ENCODE results near the gene FAM171A2. TPM values are rescaled to one million over a fixed set of nuclear protein-coding genes. Genes with fewer than 3 reads are reported as not detected.

Gene FAM171A2
- total RNA-seq, 2 donors from 2014 or later: 2.9 TPM; not detected in 1

- Histone ChIP-seq H3K36me3 (replicated peaks in 1 of 2; ENCODE audit: insufficient read depth in 1 of 2, low read depth in 2 of 2) (peaks cover 8 to 22% of the 10 kb centered on the region in 2 donors), H3K4me3 (no peak overlapping the region), H3K9me3 (no peaks in the 10 kb centered on the region), H3K27ac (no peak overlapping the region), H3K4me1 (peaks cover 8% of the 10 kb centered on the region), H3K27me3 (no peaks in the 10 kb centered on the region)
- ATAC-seq: no peak
- WGBS, 2 donors: 83% methylated on average over 8 of the region's 8 CpGs; no CpG with 5 or more reads in 1 of the 2 donors
- TF ChIP-seq, protein P1, sequence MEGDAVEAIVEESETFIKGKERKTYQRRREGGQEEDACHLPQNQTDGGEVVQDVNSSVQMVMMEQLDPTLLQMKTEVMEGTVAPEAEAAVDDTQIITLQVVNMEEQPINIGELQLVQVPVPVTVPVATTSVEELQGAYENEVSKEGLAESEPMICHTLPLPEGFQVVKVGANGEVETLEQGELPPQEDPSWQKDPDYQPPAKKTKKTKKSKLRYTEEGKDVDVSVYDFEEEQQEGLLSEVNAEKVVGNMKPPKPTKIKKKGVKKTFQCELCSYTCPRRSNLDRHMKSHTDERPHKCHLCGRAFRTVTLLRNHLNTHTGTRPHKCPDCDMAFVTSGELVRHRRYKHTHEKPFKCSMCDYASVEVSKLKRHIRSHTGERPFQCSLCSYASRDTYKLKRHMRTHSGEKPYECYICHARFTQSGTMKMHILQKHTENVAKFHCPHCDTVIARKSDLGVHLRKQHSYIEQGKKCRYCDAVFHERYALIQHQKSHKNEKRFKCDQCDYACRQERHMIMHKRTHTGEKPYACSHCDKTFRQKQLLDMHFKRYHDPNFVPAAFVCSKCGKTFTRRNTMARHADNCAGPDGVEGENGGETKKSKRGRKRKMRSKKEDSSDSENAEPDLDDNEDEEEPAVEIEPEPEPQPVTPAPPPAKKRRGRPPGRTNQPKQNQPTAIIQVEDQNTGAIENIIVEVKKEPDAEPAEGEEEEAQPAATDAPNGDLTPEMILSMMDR (IDR thresholded peaks at IDR 0.05): no peak
- TF ChIP-seq POLR2A (IDR thresholded peaks at IDR 0.05): no peak
- intact Hi-C loops (cut with DNase I): no loop called here
- DNase-seq: no peak
Measured at GRCh38 chr17:44351464-44351863, 12.2 kb downstream of the FAM171A2 start.

GRCh38 chr17:44350733-44351226 lies 12.9 kb downstream of the FAM171A2 start:
- peak; percentile 67 to 81 (median 68) for DNase-seq
- H3K27me3 ChIP-seq: no peaks in the 10 kb centered on the region
- H3K4me3 ChIP-seq: no peak overlapping the region
- H3K36me3 ChIP-seq (replicated peaks in 1 of 2; ENCODE audit: insufficient read depth in 1 of 2, low read depth in 2 of 2): peaks cover 8 to 22% of the 10 kb centered on the region in 2 donors
- no peak overlapping the region for H3K27ac ChIP-seq
- peak; percentile 41 for ATAC-seq
- H3K9me3 ChIP-seq: no peaks in the 10 kb centered on the region
- peaks cover 14% of the 10 kb centered on the region for H3K4me1 ChIP-seq
- 60% methylated on average over 6 of the region's 6 CpGs; no CpG with 5 or more reads in 1 of the 2 donors for WGBS, 2 donors
- intact Hi-C loops (cut with DNase I): no loop called here
- no peak for TF ChIP-seq POLR2A (IDR thresholded peaks at IDR 0.05)
- TF ChIP-seq, protein P1 (IDR thresholded peaks at IDR 0.05): peak; percentile 54 to 74 (median 65)

GRCh38 chr17:44349553-44350070 lies 14.0 kb downstream of the FAM171A2 start:
- DNase-seq (no peak), ATAC-seq (no peak)
- intact Hi-C loops (cut with DNase I): no loop called here
- 91 to 92% methylated on average over 9 to 12 of the region's 12 CpGs for WGBS, 2 donors
- H3K27me3 ChIP-seq: no peaks in the 10 kb centered on the region
- H3K27ac ChIP-seq: no peak overlapping the region
- no peaks in the 10 kb centered on the region for H3K9me3 ChIP-seq
- H3K36me3 ChIP-seq (replicated peaks in 1 of 2; ENCODE audit: insufficient read depth in 1 of 2, low read depth in 2 of 2): peaks cover 8 to 22% of the 10 kb centered on the region in 2 donors
- no peak overlapping the region for H3K4me3 ChIP-seq
- TF ChIP-seq, protein P1 (IDR thresholded peaks at IDR 0.05): no peak
- TF ChIP-seq POLR2A (IDR thresholded peaks at IDR 0.05): no peak
- peaks cover 17% of the 10 kb centered on the region for H3K4me1 ChIP-seq

GRCh38 chr17:44348988-44349364 lies 14.7 kb downstream of the FAM171A2 start:
- Histone ChIP-seq H3K9me3 (no peaks in the 10 kb centered on the region), H3K36me3 (replicated peaks in 1 of 2; ENCODE audit: insufficient read depth in 1 of 2, low read depth in 2 of 2) (peaks cover 8 to 22% of the 10 kb centered on the region in 2 donors), H3K27ac (no peak overlapping the region), H3K4me3 (no peak overlapping the region), H3K4me1 (peaks cover 23% of the 10 kb centered on the region), H3K27me3 (no peaks in the 10 kb centered on the region)
- ATAC-seq: no peak
- WGBS, 2 donors: 85 to 89% methylated on average over 5 to 6 of the region's 6 CpGs
- TF ChIP-seq, protein P1 (IDR thresholded peaks at IDR 0.05): no peak
- no peak for TF ChIP-seq POLR2A (IDR thresholded peaks at IDR 0.05)
- no peak for DNase-seq
- intact Hi-C loops (cut with DNase I): no loop called here

Data from body of pancreas (tissue), 4 donors.